Smooth muscle cell of the brain vasculature (primary cell): ENCODE results near the gene ATAD3B.
"Not testable (repeated sequence)": the region's sequence is repeated elsewhere in the genome, so short reads cannot be mapped to it uniquely, and the experiment has no call there.

Experiments
- DNase-seq: peaks from one replicate; pipeline ENCODE4 v3.0.0-alpha.2; 2012; ENCODE audit warnings: low read depth, low spot score

ATAD3B gene

GRCh38 chr1:1479547-1480487, 8.3 kb downstream of the ATAD3B start:
- no peak for DNase-seq

GRCh38 chr1:1480488-1480867, 8.9 kb downstream of the ATAD3B start:
- not testable (repeated sequence) for DNase-seq

- DNase-seq, result not testable (repeated sequence)
Measured at GRCh38 chr1:1481811-1482210, 10.2 kb downstream of the ATAD3B start.

- DNase-seq, result no peak
Measured at GRCh38 chr1:1482856-1483255, 11.3 kb downstream of the ATAD3B start.

- DNase-seq, result no peak
Measured at GRCh38 chr1:1483714-1484113, 12.1 kb downstream of the ATAD3B start.

GRCh38 chr1:1484976-1485750, 13.6 kb downstream of the ATAD3B start:
- DNase-seq, result not testable (repeated sequence)

GRCh38 chr1:1485755-1486317, 14.3 kb downstream of the ATAD3B start:
- not testable (repeated sequence) for DNase-seq

GRCh38 chr1:1487701-1488100, 16.1 kb downstream of the ATAD3B start:
- no peak for DNase-seq

GRCh38 chr1:1489231-1489630, 17.7 kb downstream of the ATAD3B start:
- DNase-seq, result no peak

- DNase-seq, result no peak
Measured at GRCh38 chr1:1489861-1490260, 18.3 kb downstream of the ATAD3B start.

- no peak for DNase-seq
Measured at GRCh38 chr1:1490633-1491230, 19.2 kb downstream of the ATAD3B start.

- DNase-seq, result no peak
Measured at GRCh38 chr1:1491601-1492000, 20.0 kb downstream of the ATAD3B start.

- DNase-seq, result not testable (repeated sequence)
Measured at GRCh38 chr1:1494311-1494710, 22.7 kb downstream of the ATAD3B start.

- not testable (repeated sequence) for DNase-seq
Measured at GRCh38 chr1:1495461-1495975, 24.0 kb downstream of the ATAD3B start.

- not testable (repeated sequence) for DNase-seq
Measured at GRCh38 chr1:1504777-1505365, 33.3 kb downstream of the ATAD3B start.

GRCh38 chr1:1505366-1505798, 33.8 kb downstream of the ATAD3B start:
- not testable (repeated sequence) for DNase-seq

GRCh38 chr1:1505801-1506200, 34.2 kb downstream of the ATAD3B start:
- not testable (repeated sequence) for DNase-seq

GRCh38 chr1:1507305-1507704, 35.7 kb downstream of the ATAD3B start:
- DNase-seq, result no peak

- DNase-seq, result not testable (repeated sequence)
Measured at GRCh38 chr1:1508775-1509464, 37.4 kb downstream of the ATAD3B start.

GRCh38 chr1:1509465-1509850, 37.9 kb downstream of the ATAD3B start:
- not testable (repeated sequence) for DNase-seq
